HG02973 (cell line): ENCODE measurements around the gene ARHGAP18.

Experiments used
- ATAC-seq: cut with Tn5 transposase; IDR thresholded peaks from one replicate; pipeline ENCODE4 v1.9.1; 2021; ENCODE audit warnings: moderate library complexity; ENCODE audit not compliant: unreplicated experiment

The ARHGAP18 gene

DNA sequence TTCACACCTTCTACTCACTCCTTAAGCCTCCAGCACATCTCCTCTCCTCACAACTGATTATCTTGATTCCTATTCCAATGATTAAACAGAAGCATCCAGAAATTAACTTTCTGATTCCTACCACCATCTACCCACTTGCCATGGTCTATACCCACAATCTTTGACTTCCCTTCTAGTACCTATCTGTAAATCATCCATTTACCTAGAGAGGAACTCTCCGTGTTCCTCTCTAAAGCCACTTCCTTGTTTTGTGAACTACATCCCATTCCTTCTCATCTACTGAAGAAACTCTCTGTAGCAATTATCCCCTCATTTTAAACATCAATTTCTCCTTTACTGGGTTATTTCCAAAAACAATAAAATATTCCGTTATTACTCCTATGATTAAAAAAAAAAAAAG is 167.3 kb downstream of the ARHGAP18 start:
- ATAC-seq, result no peak

DNA sequence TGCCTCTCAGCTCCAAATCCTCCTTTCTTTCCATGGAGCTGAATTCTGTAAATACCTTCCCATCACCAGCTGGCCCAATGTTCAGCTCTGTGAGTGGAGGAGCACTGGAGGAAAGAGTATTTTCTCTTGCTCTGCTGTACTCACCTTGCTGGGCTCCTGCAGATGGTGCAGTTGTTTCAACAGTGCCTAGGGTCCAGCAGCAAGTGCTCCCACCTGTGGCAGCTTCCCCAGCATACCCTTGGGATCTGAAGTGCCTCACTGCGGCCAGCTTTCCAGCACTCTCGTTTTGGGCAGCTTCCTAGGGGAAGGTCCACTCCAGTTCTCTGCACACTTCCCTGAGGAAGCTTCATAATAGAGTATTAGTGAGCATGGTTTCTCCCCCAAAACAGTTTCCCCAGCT is 170.9 kb downstream of the ARHGAP18 start:
- no peak for ATAC-seq

DNA sequence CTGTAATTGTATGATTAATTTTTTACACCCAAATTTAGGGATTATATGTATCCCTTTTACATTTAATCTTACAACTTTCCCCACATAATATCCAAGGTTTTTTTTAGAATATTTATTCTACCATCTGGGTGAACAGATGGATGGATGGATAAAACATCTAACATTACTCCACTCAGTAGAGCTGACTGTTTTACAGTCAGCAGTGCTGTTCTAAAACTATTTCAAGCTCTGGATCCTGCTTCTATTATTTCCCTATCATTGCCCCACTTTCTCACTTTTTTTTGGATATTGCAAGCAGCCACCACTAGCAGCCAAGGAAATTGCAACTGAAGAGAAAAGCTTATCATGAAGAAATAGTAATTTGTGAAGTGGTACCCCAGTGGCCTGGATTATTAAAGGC is 173.7 kb downstream of the ARHGAP18 start:
- ATAC-seq, result no peak

DNA sequence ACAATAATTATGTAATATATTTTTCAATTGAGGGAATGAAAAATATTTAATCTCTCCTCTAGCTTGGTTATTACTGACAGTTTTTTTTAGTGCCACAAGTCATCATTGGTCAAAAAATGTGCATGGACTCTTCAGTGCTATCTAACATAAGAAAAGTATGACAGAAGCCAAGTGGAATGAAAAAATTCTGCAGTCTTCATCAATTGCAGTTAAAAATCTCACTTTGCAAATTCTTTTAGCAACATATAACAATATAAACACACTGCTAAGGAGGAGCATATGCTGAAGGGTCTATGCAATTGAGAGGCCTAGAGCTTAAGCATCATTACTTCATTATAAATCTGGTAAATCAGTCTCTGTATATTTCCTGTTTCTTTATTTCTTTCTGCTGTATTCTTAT is 175.1 kb downstream of the ARHGAP18 start:
- no peak for ATAC-seq
